ENCODE measurements around the gene DDX23.

The DDX23 gene

GRCh38 chr12:48823281-48823680, 28.7 kb downstream of the DDX23 start:
- no peak for DNase-seq (ENCODE audit: low read depth in 2 of 2)

- no peak for DNase-seq (ENCODE audit: low read depth in 2 of 2)
Observed at GRCh38 chr12:48822711-48823110, 29.3 kb downstream of the DDX23 start.

- no peak for DNase-seq (ENCODE audit: low read depth in 2 of 2)
Observed at GRCh38 chr12:48822139-48822538, 29.8 kb downstream of the DDX23 start.

GRCh38 chr12:48819986-48820725, 31.8 kb downstream of the DDX23 start:
- DNase-seq (ENCODE audit: low read depth in 2 of 2): no peak

- no peak for DNase-seq (ENCODE audit: low read depth in 2 of 2)
Observed at GRCh38 chr12:48818831-48819590, 33.0 kb downstream of the DDX23 start.

- peak; percentile 42 to 64 for DNase-seq (ENCODE audit: low read depth in 2 of 2)
Observed at GRCh38 chr12:48817873-48818830, 33.8 kb downstream of the DDX23 start, which contains the start of gene CACNB3. TSS of gene CACNB3 (plus strand) at chr12:48818496. CDS start at chr12:48818930, 434 bp downstream.

GRCh38 chr12:48816143-48816854, 35.7 kb downstream of the DDX23 start:
- DNase-seq (ENCODE audit: low read depth in 2 of 2): no peak

GRCh38 chr12:48815126-48816110, 36.5 kb downstream of the DDX23 start:
- no peak for DNase-seq (ENCODE audit: low read depth in 2 of 2)

- peak; percentile 36 to 51 for DNase-seq (ENCODE audit: low read depth in 2 of 2)
Observed at GRCh38 chr12:48814262-48815125, 37.5 kb downstream of the DDX23 start.

GRCh38 chr12:48813465-48814261, 38.3 kb downstream of the DDX23 start:
- no peak for DNase-seq (ENCODE audit: low read depth in 2 of 2)

GRCh38 chr12:48812389-48812788, 39.6 kb downstream of the DDX23 start:
- no peak for DNase-seq (ENCODE audit: low read depth in 2 of 2)

GRCh38 chr12:48811437-48812090, 40.4 kb downstream of the DDX23 start:
- no peak for DNase-seq (ENCODE audit: low read depth in 2 of 2)

- no peak for DNase-seq (ENCODE audit: low read depth in 2 of 2)
Observed at GRCh38 chr12:48810903-48811431, 41.0 kb downstream of the DDX23 start.

GRCh38 chr12:48807981-48808380, 44.0 kb downstream of the DDX23 start:
- no peak for DNase-seq (ENCODE audit: low read depth in 2 of 2)

- DNase-seq (ENCODE audit: low read depth in 2 of 2): no peak
Observed at GRCh38 chr12:48803675-48804074, 48.3 kb downstream of the DDX23 start.

- DNase-seq (ENCODE audit: low read depth in 2 of 2): no peak
Observed at GRCh38 chr12:48800971-48801370, 51.0 kb downstream of the DDX23 start.

- DNase-seq (ENCODE audit: low read depth in 2 of 2): no peak
Observed at GRCh38 chr12:48800457-48800856, 51.5 kb downstream of the DDX23 start.

Data from stimulated activated CD8-positive, alpha-beta memory T cell treated with anti-CD3 and anti-CD28 coated beads, Interleukin-7, amount 100 ng/mL, for 1 hour (primary cell).